B cell (primary cell): ENCODE data around the gene SLCO2B1.

Experiments
- EZH2 ChIP-seq: IDR thresholded peaks from 2 replicates; pipeline ENCODE4 v1.6.1; 2012; ENCODE audit warnings: borderline replicate concordance, low read depth, mild to moderate bottlenecking, moderate library complexity, low read length; ENCODE audit not compliant: insufficient read depth, poor library complexity, severe bottlenecking
- TF ChIP-seq, protein P1 (sequence below): fragments of 200-600 bp; IDR thresholded peaks from one replicate; pipeline ENCODE4 v1.8.0; 2022; ENCODE audit warnings: antibody characterized with exemption, mild to moderate bottlenecking

DNA sequence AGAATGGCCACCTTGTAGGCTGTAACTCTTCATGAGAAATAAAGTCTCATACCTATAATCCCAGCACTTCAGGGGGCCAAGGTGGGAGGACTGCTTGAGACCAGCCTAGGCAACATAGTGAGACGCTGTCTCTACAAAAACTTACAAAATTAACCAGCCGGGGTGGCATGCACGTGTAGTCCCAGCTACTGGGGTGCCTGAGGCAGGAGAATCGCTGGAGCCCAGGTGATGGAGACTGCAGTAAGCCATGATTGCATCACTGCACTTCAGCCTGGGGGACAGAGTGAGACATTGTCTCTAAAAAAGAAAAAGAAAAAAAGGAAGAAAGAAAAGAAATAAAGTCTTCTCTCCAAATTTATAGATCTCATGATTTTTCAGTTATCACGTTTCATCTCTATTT lies 4.2 kb upstream of the SLCO2B1 start:
- TF ChIP-seq, protein P1, sequence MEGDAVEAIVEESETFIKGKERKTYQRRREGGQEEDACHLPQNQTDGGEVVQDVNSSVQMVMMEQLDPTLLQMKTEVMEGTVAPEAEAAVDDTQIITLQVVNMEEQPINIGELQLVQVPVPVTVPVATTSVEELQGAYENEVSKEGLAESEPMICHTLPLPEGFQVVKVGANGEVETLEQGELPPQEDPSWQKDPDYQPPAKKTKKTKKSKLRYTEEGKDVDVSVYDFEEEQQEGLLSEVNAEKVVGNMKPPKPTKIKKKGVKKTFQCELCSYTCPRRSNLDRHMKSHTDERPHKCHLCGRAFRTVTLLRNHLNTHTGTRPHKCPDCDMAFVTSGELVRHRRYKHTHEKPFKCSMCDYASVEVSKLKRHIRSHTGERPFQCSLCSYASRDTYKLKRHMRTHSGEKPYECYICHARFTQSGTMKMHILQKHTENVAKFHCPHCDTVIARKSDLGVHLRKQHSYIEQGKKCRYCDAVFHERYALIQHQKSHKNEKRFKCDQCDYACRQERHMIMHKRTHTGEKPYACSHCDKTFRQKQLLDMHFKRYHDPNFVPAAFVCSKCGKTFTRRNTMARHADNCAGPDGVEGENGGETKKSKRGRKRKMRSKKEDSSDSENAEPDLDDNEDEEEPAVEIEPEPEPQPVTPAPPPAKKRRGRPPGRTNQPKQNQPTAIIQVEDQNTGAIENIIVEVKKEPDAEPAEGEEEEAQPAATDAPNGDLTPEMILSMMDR = no peak
- TF ChIP-seq EZH2 = no peak
